Measurements from ENCODE around the gene DEPDC5. TPM values are rescaled to one million over a fixed set of nuclear protein-coding genes. Genes with fewer than 3 reads are reported as not detected.

The DEPDC5 gene
- total RNA-seq, 4 donors from 2014 or later, result 25.9 to 86.4 (median 45.6) TPM

DNA sequence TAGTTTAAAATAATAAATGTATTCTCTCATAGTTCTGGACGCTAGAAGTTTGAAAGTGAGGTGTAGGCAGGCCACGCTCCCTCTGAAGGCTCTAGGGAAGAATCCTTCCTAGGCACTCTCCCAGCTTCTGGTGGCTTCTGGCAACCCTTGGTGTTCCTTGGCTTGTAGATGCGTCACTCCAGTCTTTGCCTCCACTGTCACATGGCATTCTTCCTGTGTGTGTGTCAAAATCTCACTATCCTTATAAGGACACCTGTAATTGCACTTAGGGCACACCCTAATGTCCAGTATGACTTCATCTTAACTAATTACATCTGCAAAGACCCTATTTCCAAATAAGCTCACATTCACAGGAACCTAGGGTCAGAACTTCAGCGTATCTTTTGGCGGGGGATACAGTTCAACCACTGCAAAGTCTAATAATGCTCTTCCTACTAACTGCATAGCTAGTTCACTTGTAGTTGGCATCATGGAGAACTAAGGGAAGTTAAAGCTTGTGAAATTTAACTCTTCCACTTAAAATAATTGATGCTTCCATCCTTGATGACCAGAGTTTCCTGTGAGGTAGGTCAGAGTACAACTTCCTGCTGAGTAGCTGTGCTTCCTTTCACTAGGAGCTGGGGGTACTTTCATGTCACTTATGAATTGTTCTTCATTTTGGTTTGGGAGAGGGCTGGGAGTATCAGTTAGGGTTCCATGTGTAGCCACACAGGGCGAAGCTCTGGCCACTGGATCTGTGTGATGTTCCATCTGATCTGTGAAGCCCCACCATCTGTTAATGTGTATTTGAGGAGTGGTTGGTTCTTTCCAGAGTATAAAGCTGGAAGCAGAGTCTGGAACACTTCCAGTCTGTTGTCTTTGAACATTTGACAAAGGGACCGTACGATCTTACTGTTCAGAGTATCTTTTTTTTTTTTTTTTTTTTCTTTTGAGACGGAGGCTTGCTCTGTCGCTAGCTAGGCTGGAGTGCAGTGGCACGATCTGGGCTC is 201.0 kb downstream of the DEPDC5 start:
- H3K27me3 ChIP-seq, result no peaks in the 10 kb centered on the region
- no peaks in the 10 kb centered on the region for H3K9me3 ChIP-seq
- intact Hi-C loops (cut with DNase I; ENCODE audit: low total_unique reads) (no loop called here), in situ Hi-C loops (cut with MboI; ENCODE audit: low pct_ligation_motif_present in 1 of 4, low pct_unique_long_range_greater_than_20kb in 1 of 4, low sequenced_read_pairs in 3 of 4) (loop anchor here in 3 of 4 donors (25.0 kb wide), 2 partner anchors 293 to 507 kb away; partner anchors contain the start of genes PISD (in 2 of the 3), BPIFC (in 1 of the 3) and FBXO7 (in 1 of the 3))
- 80 to 87% methylated on average over 7 to 11 of the region's 11 CpGs for WGBS, 2 donors (ENCODE audit: low coverage in 1 of 2)
- H3K4me1 ChIP-seq, result peaks cover 29 to 52% (median 39%) of the 10 kb centered on the region in 4 donors
- no peak overlapping the region for H3K4me3 ChIP-seq
- TF ChIP-seq POLR2A (IDR thresholded peaks at IDR 0.05), result no peak
- TF ChIP-seq, protein P1, sequence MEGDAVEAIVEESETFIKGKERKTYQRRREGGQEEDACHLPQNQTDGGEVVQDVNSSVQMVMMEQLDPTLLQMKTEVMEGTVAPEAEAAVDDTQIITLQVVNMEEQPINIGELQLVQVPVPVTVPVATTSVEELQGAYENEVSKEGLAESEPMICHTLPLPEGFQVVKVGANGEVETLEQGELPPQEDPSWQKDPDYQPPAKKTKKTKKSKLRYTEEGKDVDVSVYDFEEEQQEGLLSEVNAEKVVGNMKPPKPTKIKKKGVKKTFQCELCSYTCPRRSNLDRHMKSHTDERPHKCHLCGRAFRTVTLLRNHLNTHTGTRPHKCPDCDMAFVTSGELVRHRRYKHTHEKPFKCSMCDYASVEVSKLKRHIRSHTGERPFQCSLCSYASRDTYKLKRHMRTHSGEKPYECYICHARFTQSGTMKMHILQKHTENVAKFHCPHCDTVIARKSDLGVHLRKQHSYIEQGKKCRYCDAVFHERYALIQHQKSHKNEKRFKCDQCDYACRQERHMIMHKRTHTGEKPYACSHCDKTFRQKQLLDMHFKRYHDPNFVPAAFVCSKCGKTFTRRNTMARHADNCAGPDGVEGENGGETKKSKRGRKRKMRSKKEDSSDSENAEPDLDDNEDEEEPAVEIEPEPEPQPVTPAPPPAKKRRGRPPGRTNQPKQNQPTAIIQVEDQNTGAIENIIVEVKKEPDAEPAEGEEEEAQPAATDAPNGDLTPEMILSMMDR (IDR thresholded peaks at IDR 0.05), result no peak
- TF ChIP-seq POLR2AphosphoS5 (IDR thresholded peaks at IDR 0.05), result no peak
- no peak for TF ChIP-seq EP300 (IDR thresholded peaks at IDR 0.05; ENCODE audit: low read depth)
- DNase-seq, result no peak
- peaks cover 0 to 23% (median 14%) of the 10 kb centered on the region in 4 donors for H3K36me3 ChIP-seq
- peak overlapping the region in 2 of 4 donors; percentile 26 to 43 for H3K27ac ChIP-seq

DNA sequence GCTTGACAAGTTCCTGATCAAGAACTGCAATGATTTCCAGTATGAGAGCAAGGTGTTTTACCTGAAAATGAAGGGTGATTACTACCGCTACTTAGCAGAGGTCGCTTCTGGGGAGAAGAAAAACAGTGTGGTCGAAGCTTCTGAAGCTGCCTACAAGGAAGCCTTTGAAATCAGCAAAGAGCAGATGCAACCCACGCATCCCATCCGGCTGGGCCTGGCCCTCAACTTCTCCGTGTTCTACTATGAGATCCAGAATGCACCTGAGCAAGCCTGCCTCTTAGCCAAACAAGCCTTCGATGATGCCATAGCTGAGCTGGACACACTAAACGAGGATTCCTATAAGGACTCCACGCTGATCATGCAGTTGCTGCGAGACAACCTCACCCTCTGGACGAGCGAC is 202.5 kb downstream of the DEPDC5 start:
- intact Hi-C loops (cut with DNase I; ENCODE audit: low total_unique reads) (no loop called here), in situ Hi-C loops (cut with MboI; ENCODE audit: low pct_ligation_motif_present in 1 of 4, low pct_unique_long_range_greater_than_20kb in 1 of 4, low sequenced_read_pairs in 3 of 4) (loop anchor here in 3 of 4 donors (25.0 kb wide), 2 partner anchors 294 to 506 kb away; partner anchors contain the start of genes PISD (in 2 of the 3), BPIFC (in 1 of the 3) and FBXO7 (in 1 of the 3))
- TF ChIP-seq POLR2AphosphoS5 (IDR thresholded peaks at IDR 0.05) (no peak), EP300 (IDR thresholded peaks at IDR 0.05; ENCODE audit: low read depth) (no peak), POLR2A (IDR thresholded peaks at IDR 0.05) (no peak)
- TF ChIP-seq, protein P1 (IDR thresholded peaks at IDR 0.05), result no peak
- Histone ChIP-seq H3K4me3 (no peak overlapping the region), H3K4me1 (peaks cover 18 to 38% (median 27%) of the 10 kb centered on the region in 4 donors), H3K27ac (no peak overlapping the region), H3K36me3 (peaks cover 0 to 23% (median 14%) of the 10 kb centered on the region in 4 donors), H3K27me3 (no peaks in the 10 kb centered on the region), H3K9me3 (no peaks in the 10 kb centered on the region)
- WGBS, 2 donors (ENCODE audit: low coverage in 1 of 2), result 91 to 97% methylated on average over 6 to 12 of the region's 12 CpGs
- DNase-seq, result no peak

Small RNA genes within 50 kb of the gene (small RNA-seq; reads per million reads assigned to genes)
- 0 reads per million in 4 donors for gene RN7SL20P

Other genes with a start within 250 kb of the DEPDC5 start
- 100 to 1,000 TPM in 1 of 4 donors, 10 to 100 TPM in 3; 33.7 to 111 (median 47.7) TPM for gene PISD, start 91.8 kb upstream of the DEPDC5 start, total RNA-seq
- gene PRR14L, start 3.9 kb upstream of the DEPDC5 start, total RNA-seq, result 10 to 100 TPM; 37.0 to 53.7 (median 49.2) TPM
- 100 to 1,000 TPM in 2 of 4 donors, 10 to 100 TPM in 2; 83.7 to 155 (median 109) TPM for gene YWHAH, start 190.5 kb downstream of the DEPDC5 start, total RNA-seq

All from transverse colon (tissue), 4 donors.